ENCODE results near the gene LRGUK. TPM values are rescaled to one million over a fixed set of nuclear protein-coding genes. Genes with fewer than 3 reads are reported as not detected.

Gene LRGUK
- total and polyA plus RNA-seq, 12 donors = 0.14 to 1.9 (median 0.53) TPM

DNA sequence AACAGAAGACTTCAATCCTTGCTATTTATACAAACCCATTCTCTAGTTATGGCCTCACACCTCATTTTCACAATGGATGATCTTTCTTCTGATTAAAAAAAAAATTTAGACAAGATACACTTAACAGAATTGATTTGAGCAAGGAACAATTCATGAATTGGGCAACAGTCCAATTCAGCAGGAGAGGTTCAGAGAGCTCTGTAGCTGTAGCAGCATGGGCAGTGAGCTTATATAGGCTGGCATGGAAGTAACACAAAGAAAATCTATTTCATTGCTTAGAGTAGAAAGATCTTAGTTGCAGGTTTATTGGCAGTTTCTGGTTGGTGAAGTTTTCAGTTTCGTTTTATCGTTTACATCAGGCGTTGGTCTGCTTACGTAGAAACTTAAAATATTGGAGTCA lies 23.0 kb upstream of the LRGUK start:
- WGBS, 4 donors = 89 to 98% (median 96%) methylated on average over 3 to 4 of the region's 4 CpGs
- DNase-seq = no peak
- Histone ChIP-seq H3K9me3 (replicated peaks in 1 of 3) (no peaks in the 10 kb centered on the region), H3K4me1 (replicated peaks in 1 of 2) (no peaks in the 10 kb centered on the region), H3K27ac (no peak overlapping the region), H3K36me3 (replicated peaks in 1 of 2) (no peaks in the 10 kb centered on the region), H3K4me3 (no peak overlapping the region), H3K27me3 (no peaks in the 10 kb centered on the region)
- intact Hi-C loops (cut with DNase I) = no loop called here
- TF ChIP-seq, protein P1, sequence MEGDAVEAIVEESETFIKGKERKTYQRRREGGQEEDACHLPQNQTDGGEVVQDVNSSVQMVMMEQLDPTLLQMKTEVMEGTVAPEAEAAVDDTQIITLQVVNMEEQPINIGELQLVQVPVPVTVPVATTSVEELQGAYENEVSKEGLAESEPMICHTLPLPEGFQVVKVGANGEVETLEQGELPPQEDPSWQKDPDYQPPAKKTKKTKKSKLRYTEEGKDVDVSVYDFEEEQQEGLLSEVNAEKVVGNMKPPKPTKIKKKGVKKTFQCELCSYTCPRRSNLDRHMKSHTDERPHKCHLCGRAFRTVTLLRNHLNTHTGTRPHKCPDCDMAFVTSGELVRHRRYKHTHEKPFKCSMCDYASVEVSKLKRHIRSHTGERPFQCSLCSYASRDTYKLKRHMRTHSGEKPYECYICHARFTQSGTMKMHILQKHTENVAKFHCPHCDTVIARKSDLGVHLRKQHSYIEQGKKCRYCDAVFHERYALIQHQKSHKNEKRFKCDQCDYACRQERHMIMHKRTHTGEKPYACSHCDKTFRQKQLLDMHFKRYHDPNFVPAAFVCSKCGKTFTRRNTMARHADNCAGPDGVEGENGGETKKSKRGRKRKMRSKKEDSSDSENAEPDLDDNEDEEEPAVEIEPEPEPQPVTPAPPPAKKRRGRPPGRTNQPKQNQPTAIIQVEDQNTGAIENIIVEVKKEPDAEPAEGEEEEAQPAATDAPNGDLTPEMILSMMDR (IDR thresholded peaks at IDR 0.05) = no peak
- no peak for TF ChIP-seq POLR2A (IDR thresholded peaks at IDR 0.05)

DNA sequence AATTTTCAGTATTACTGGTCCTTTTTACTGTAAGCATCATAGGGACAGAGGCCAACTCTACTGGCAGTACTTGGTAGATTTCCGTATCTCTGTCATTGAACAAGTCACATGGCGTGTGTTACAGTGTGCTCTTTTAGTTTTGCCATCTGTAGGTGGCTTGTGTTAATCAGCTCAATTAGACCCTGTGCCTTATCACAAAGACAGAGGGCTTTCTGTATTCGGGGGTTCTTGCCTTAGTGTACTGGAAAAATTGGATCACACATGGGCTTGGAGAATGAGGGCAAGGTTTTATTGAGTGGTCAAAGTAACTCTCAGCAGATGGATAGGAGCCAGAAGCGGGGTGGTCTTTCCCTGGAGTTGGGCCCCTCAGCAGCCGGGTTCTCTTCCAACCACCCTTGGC lies 21.3 kb upstream of the LRGUK start:
- no peak for TF ChIP-seq POLR2A (IDR thresholded peaks at IDR 0.05)
- TF ChIP-seq, protein P1 (IDR thresholded peaks at IDR 0.05) = no peak
- Histone ChIP-seq H3K4me1 (replicated peaks in 1 of 2) (no peaks in the 10 kb centered on the region), H3K4me3 (no peak overlapping the region), H3K27me3 (no peaks in the 10 kb centered on the region), H3K36me3 (replicated peaks in 1 of 2) (no peaks in the 10 kb centered on the region), H3K9me3 (replicated peaks in 1 of 3) (no peaks in the 10 kb centered on the region), H3K27ac (no peak overlapping the region)
- intact Hi-C loops (cut with DNase I) = no loop called here
- no peak for DNase-seq
- 84 to 100% (median 89%) methylated on average over 2 to 5 of the region's 5 CpGs for WGBS, 4 donors

DNA sequence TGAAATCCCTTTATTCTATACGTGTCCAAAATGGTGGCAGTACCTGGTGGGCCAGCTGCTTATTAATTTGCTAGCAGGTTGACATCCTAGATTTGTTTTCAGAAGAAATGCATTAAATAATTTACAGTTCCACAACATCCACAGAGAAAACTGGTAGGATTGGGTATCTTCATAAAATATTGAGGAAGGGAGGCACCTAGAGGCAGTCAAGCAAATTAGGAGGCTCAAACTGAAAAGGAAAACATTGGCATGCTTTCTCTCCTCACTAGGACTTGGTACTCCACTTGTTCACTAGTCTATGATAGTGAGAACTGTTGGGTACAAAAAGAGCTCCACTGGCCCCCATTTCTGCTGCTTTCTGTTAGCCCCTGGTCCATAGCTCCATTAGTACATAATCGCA lies 18.3 kb upstream of the LRGUK start:
- no peak for DNase-seq
- Histone ChIP-seq H3K36me3 (replicated peaks in 1 of 2) (no peaks in the 10 kb centered on the region), H3K4me1 (replicated peaks in 1 of 2) (no peaks in the 10 kb centered on the region), H3K27ac (no peak overlapping the region), H3K27me3 (no peaks in the 10 kb centered on the region), H3K9me3 (replicated peaks in 1 of 3) (no peaks in the 10 kb centered on the region), H3K4me3 (no peak overlapping the region)
- WGBS, 4 donors = 43 to 94% (median 88%) methylated on average over 2 of the region's 2 CpGs
- no peak for TF ChIP-seq POLR2A (IDR thresholded peaks at IDR 0.05)
- TF ChIP-seq, protein P1 (IDR thresholded peaks at IDR 0.05) = no peak
- intact Hi-C loops (cut with DNase I) = no loop called here

DNA sequence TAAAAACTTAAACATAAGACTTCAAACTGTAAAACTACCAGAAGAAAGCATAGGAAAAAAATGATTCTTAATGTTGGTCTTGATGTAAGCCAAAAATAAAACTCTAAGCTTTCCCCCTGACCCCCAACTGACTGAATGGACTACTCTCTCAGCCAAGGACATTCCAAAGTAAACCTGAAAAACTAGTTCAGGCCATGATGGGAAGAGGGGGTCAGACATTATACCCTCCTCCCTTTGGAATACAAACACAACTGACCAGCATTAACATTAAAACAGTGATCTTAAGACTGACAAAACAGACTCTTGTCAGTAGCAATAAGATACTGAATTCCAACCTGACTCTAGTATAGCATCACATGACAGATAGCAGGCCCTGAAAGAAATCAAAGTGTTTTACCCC lies 13.5 kb upstream of the LRGUK start:
- intact Hi-C loops (cut with DNase I) = no loop called here

More for the DNA sequence above, 13.5 kb upstream of the LRGUK start:
- DNase-seq = no peak
- Histone ChIP-seq H3K36me3 (replicated peaks in 1 of 2) (no peaks in the 10 kb centered on the region), H3K27me3 (no peaks in the 10 kb centered on the region), H3K4me1 (replicated peaks in 1 of 2) (no peaks in the 10 kb centered on the region), H3K9me3 (replicated peaks in 1 of 3) (no peaks in the 10 kb centered on the region), H3K4me3 (no peak overlapping the region), H3K27ac (no peak overlapping the region)
- no peak for TF ChIP-seq POLR2A (IDR thresholded peaks at IDR 0.05)
- TF ChIP-seq, protein P1 (IDR thresholded peaks at IDR 0.05) = no peak
